ENCODE measurements around the gene CDC42EP1.

Gene CDC42EP1

DNA sequence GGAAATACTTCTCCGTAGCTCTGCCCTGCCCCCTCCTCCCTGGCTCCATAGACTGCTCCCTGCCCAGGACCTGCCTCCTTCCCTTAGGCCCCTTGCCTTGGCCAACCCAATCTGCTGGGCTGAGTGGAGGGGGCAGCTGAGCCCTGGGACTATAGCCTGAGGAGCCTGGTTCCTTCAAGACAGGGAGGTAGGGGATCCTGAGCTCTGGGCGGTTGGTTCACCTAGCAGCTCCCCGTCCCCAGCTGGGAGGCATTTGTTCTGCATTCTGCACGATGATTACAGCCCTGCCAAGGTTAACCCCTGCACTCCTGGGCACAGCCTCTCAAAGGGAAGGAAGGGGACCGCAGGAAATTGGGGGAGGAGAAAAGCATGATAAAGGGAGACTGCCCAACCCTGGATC lies 3.6 kb upstream of the CDC42EP1 start:
- Histone ChIP-seq H3K4me3 (no peak overlapping the region), H3K27ac (peak overlapping the region in 9 of 21 experiments; percentile 1 to 63 (median 33))

DNA sequence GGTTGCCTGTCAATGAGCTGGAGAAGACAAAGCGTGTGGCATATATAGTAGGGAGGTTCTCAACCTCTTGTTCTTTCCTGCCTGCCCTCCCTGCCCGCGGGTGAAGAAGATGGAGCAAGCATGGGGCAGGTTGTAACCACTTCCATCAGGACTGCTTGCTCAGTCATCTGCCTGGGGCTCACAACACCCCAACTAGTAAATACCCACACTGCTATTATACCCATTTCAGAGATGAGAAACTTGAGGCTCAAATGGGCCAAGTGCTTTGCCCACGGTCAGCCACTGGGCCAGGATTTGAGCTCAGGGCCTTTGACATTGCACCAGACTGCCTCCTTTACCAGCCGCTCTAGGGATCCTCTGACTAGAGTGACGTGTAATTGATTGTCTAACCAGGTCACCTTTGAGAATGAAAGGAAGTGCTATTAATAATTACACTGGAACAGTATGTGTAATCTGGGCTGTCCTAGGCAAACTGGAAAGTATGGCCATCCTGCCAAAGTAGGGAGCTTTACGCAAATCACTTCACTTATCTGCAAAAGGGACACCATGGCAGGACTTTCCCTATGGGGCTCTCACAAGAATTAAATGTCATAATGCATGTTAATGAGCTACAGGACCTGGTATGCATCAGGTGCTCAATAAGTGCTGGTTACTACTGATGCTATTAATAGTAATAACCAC lies 2.8 kb upstream of the CDC42EP1 start:
- no peak overlapping the region for H3K4me3 ChIP-seq
- peak overlapping the region in 9 of 21 experiments; percentile 1 to 63 (median 33) for H3K27ac ChIP-seq

DNA sequence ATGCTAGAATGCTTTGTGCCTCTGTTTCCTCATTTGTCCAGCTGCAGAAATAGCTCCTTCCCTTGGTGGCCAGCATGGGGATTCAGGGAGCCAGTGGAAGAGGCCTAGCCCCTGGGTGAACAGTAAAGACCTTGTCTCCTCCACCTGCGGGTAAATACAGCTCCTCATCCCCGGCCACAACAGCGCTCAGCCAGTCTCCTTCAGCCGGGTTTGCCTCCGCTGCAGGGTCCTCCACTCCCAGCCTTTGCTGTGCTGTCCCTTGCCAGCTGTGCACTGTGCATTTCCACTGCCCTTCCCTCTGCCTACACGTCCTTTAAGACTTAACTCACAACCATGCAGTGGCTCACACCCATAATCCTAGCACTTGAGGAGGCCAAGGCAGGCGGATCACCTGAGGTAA lies 1.5 kb upstream of the CDC42EP1 start:
- peak overlapping the region in 5 of 21 experiments; percentile 8 to 98 (median 92) for H3K27ac ChIP-seq

DNA sequence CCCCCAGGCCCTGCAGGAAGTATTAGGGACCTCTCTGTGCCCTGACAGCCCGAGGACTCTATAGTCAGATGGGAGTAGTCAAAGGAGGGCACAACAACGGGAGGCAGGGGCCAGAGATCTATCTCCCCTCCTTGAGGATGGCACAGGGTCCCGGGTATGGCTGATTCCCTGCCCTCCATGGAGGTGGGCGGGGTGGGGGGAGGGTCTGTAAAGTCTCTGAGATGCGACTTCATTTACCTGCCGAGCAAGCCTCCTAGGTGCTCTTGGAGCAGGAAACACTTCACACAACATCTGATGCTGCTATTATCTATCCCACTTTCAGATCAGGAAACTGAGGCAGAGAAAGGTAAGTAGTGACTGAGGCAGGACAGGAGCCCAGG lies 769 bp upstream of the CDC42EP1 start:
- H3K27ac ChIP-seq, result peak overlapping the region in 20 of 21 experiments; percentile 83 to 99 (median 97)
- peak overlapping the region in 5 of 7 experiments; percentile 56 to 85 (median 61) for H3K4me3 ChIP-seq

More for the DNA sequence above, 1.5 kb upstream of the CDC42EP1 start:
- no peak overlapping the region for H3K4me3 ChIP-seq

DNA sequence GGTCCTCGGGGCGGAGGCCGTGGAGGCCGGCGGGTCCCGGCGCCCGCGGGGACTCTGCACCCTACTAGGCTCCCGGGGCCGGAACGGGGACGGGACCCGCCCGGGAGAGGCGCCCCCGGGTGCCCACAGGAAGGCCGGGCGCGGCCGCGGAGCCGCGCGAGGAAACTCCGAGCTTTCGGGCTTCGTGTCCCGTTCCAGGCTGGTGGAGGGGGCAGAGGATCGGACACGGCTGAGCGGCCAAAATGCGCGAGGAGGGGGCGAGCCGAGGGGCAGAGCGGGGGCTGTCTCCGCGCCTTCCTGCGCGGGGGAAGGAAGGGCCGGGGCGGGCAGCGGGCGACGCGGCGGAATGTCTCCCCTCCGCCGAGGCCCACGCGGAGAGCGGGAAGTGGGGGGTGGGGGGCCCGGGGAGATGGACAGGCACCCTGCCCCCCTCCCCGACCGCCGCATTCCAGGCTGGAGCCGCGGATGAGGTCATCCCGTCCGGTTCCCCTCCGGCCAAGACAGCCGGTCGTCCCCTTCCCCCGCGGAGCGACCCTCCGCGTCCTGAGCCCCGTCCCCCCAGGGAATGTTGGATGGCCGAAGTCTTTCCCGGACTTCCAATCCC lies 430 bp downstream of the CDC42EP1 start:
- H3K27ac ChIP-seq, result peak overlapping the region; percentile 92 to 99 (median 98)
- H3K4me3 ChIP-seq, result peak overlapping the region; percentile 56 to 85 (median 68)

DNA sequence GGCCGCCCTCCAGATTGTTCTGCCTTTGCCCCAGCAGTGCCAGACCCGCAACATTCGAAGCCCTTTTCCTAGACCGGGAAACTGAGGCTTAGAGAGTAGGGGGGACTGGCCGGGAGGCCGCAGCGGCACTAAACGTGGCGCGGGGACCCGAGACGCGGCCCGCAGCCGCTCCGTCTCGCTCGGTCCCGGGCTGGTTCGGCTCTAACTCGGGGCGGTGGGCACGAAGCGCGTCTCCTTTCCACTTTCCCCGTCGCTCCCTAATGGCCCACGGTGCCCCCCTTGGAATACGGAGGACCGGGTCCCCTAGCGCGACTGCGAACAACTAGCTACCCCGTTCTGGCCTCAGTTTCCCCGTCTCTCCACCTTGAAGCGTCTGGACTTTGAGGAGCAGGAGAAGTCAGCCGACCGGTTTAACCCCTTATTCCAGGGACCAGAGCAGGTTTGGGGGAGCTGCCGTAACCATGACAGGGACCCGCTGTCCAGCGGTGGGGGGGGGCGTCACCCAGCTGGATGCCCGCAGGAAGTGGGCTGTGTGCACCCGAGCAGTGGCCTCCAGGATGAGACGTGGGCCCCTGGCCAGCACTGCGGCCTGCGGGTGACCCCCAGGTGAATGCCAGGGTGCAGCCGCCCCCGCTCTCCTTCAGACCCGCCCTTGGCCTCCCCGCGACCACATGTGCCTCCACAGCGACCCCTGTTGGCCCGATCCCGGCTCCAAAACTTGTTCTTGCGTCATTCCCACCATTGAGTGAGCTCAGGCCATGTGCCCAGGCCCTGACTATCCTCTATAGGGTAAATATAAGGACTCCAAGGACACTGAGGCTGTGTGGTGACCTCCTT lies 1.1 kb downstream of the CDC42EP1 start:
- Histone ChIP-seq H3K27ac (peak overlapping the region; percentile 92 to 99 (median 98)), H3K4me3 (peak overlapping the region; percentile 56 to 85 (median 68))

DNA sequence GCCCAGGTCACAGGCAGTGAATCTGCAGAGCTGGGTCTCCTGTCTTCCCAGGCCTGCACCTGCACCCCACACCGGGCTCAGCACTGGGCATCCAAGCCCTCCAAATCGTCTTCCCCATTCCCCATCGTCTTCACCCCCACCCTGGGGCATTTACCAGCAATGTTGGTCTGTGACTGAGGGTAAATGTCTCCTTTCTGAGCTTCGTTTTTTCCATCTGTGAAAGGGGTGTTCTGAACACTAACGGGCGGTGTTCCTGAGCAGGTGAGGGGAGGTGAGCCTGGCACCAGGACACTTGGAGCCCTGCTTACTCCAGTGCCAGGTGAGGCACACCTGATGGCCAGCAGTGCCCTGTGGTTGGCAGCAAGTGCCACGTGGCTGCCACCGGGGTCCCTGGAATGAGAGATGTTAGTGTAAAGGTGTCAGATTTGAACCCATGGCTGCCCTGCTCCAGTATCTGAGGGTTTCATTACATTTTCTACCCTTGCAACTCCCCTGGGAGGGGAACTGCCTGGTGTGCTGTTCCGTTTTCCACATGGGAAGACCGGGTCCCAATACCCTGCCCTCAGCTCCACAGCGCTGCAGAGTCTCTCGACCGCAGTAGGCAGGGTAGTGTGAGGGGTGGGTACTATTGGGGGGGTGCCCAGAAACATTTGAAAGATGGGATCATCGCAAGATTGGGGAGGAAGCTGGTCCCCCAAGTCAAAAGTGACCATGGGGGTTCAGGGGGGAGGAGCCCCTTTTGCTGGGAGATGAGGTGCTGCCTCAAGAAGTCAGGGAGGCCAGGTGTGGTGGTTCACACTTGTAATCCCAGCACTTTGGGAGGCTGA lies 2.0 kb downstream of the CDC42EP1 start:
- H3K4me3 ChIP-seq, result peak overlapping the region; percentile 56 to 85 (median 68)

DNA sequence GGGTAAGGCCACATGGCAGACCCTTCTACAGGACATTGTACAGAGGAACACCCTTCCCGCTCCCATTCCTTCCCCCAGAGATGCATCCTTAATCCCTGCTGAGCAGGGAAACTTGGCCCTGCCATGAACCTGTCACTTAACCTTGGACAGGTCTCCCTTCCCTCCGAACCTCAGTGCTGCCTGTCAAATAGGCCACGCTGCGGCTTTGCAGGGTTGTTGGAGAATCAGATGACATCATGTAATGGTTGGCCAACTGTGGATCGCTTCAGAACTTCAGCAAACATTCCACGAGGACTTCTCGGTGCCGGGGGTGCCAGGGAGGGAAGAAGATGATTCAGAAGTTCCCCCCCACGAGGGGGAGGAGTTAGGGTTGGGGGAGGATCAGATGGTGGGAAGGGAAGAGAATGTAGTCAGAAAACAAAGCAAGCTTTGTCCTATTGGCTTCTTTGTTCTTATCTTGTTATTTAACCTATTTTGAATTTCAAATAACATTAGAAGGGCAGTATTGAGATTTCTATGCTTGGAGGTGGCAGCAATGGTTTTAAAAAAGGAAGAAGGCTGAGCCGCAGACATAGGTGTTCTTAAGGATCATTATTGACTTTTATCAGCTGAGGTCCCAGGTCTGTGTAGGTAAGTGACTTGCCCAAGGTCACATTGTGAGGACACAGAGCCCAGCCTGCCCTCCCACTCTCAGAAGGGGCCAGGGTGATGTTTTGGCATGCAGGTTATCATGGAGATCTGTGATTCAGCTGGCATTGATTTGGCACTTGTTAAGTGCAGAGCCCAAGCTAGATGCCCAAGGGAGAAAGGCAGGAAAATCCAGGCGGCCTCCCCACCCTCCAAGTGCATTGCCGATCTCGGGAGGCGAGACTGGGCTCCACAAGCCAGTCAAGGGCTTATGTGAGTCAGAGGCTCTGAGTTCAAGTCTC lies 3.1 kb downstream of the CDC42EP1 start:
- Histone ChIP-seq H3K27ac (peak overlapping the region in 20 of 21 experiments; percentile 43 to 99 (median 98)), H3K4me3 (peak overlapping the region in 1 of 7 experiments; percentile 58)

More for the DNA sequence above, 2.0 kb downstream of the CDC42EP1 start:
- peak overlapping the region; percentile 15 to 99 (median 98) for H3K27ac ChIP-seq

DNA sequence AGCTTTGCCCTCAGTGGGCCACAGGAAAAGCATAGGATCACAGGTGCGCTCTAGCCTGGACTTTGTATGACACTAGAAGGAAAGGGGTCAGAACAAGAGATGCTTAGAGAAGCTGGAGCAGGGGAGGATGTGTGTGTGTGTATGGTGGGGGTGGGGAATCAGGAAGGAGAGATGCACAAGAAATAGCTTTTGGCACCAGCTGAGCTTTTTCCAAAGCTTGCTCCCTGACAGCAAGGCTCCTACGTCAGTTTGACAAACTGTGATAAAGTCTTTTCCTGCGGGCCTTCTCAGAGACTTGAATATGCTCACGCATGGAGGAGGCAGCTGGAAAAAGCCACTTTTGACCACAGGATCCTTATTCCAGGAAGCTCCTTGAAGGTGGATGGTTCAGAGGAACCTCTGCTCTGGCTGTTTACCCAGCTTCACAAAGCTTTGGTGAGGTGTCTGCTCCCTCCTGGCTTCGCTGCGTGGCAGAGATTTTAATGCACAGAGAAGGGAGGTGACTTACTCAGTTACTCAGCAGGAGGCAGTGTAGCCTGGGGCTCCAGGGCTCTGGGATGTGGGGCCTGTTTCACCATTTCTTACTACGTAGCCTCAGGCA lies 3.9 kb downstream of the CDC42EP1 start:
- Histone ChIP-seq H3K4me3 (no peak overlapping the region), H3K27ac (peak overlapping the region in 19 of 21 experiments; percentile 43 to 99 (median 97))

DNA sequence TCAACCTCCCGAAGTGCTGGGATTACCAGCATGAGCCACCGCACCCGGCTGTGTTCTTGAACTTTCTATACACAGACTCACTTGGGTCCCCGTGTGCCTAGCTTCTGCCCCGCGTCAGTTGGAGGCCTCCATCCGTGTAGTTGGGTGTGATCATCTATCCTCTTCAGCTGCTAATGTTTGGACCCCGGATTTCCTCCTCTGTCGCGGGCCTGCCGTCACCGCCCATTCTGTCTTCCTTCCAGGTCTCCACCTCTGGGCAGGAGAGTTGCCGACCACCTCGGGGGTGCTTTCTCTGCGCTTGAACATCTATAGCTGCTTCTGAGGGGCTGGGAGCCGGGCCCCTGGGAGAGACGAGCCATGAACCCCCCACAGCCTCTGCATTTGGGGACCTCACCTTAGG lies 5.5 kb downstream of the CDC42EP1 start:
- Histone ChIP-seq H3K27ac (peak overlapping the region in 12 of 21 experiments; percentile 1 to 67 (median 54)), H3K4me3 (no peak overlapping the region)

DNA sequence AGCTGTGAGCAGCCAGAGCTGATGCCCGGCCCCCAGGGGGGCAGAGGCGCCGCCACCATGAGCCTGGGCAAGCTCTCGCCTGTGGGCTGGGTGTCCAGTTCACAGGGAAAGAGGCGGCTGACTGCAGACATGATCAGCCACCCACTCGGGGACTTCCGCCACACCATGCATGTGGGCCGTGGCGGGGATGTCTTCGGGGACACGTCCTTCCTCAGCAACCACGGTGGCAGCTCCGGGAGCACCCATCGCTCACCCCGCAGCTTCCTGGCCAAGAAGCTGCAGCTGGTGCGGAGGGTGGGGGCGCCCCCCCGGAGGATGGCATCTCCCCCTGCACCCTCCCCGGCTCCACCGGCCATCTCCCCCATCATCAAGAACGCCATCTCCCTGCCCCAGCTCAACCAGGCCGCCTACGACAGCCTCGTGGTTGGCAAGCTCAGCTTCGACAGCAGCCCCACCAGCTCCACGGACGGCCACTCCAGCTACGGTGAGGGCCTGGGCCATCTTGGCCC lies 6.1 kb downstream of the CDC42EP1 start:
- Histone ChIP-seq H3K27ac (peak overlapping the region in 15 of 21 experiments; percentile 1 to 67 (median 55)), H3K4me3 (no peak overlapping the region)

DNA sequence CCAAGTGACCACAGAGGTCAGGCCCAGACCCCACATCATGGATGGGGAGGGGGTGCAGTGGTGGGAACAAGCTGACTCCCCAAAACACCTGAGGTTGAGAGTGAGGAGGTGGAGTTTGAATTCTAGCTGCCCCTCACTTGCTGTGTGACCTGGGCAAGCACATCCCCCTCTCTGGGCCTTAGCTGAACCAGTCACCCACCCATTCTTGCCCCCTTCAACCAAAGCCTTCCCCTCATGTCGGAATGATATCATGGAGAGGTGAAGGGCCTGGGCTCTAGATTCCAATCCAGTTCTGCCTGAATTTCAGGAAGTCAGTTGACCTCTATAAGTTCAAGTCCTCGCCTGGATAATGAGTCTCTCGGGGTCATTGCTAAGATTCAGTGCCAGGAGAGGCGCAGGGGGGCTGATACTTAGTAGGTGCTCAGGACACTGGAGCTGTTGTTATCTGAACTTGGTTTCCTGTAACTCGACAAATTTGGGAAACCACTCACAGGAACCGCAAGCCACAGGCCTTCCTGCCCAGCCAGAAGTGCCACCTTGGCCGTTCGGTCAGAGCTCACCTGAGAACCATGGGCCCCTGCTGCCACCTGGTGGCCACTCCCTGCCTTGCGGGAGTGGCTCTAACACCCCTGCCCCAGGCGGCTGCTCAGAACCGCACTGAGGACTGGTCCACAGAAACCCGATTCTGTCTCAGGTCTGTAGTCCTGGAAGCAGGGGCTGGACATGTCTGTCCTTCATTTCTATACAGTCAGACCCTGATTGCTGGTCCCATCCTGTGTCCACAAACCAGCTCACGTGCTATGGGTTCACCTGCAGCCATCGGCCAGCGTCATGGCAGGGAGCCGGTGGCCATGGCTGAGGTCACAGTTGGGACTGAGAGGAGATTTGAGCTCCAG lies 6.9 kb downstream of the CDC42EP1 start:
- no peak overlapping the region for H3K4me3 ChIP-seq
- H3K27ac ChIP-seq, result peak overlapping the region in 13 of 21 experiments; percentile 2 to 67 (median 55)

DNA sequence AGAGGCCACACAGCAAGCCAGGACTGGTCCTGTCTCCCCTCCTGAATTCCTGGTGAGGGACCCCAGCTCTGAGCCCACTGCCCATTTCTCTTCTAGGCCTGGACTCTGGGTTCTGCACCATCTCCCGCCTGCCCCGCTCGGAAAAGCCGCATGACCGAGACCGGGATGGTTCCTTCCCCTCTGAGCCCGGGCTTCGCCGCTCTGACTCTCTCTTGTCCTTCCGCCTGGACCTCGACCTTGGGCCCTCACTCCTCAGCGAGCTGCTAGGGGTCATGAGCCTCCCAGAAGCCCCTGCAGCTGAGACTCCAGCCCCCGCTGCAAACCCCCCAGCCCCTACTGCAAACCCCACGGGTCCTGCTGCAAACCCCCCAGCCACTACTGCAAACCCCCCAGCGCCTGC lies 7.7 kb downstream of the CDC42EP1 start:
- H3K27ac ChIP-seq, result peak overlapping the region in 1 of 21 experiments; percentile 18
- H3K4me3 ChIP-seq, result no peak overlapping the region

DNA sequence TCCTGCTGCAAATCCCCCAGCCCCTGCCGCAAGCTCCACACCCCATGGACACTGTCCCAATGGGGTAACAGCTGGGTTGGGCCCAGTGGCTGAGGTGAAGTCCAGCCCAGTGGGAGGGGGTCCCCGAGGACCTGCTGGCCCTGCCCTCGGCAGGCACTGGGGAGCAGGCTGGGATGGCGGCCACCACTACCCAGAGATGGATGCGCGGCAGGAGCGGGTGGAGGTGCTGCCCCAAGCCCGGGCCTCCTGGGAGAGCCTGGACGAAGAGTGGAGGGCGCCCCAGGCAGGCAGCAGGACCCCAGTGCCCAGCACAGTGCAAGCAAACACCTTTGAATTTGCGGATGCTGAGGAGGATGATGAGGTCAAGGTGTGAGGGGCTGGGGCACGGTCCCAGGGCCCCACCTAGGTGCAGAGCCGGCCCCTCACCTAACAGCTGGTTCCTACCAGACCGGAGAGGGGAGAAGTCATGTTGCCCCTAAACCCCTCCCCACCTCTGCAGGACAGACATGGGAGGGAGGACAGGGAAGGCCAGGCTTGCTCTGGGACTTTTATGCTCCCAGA lies 8.2 kb downstream of the CDC42EP1 start:
- peak overlapping the region in 2 of 21 experiments; percentile 11 to 18 for H3K27ac ChIP-seq
- H3K4me3 ChIP-seq, result no peak overlapping the region

DNA sequence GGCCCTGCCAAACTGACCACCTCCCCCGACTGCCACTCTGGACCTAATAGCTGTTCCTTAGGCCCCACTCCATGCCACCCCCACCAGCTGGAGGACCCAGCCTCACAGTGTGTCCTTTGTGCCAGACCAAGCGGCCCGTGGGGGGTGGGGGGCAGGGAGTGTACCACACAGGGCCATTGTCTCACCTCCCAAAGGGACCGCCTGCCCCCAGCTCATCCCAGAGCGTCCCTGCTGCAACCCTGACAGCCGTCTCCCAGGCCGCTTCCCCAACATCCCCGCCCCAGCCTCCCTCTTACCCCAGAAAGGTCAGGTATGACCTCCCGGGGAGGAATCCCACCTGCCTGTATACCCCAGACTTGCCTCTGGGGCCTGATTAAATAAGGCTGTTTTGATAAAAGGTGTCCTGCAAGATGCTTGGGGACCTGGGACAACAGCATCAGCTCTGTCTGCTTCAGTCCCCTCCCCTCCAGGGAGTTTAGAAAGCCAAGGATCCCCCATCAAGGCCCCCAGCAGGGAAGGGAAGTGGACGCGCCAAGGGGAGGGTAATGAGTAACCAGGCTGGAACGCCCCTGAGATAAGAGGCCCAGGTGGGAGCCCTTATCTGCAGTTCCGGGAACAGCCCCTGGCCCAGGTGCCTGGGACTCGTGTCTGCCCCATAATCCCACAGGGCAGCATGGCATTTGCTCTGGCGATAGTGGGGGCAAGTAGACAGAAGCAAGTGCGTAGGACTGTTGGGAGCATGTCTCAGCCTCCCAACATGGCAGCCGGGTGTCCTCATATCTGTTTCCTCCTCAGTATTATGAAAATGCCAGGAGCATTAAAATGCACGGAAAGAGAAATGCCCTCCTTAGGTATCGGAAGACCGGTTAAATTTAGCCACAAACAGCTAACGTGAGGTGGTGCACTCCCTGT lies 9.0 kb downstream of the CDC42EP1 start:
- H3K4me3 ChIP-seq, result no peak overlapping the region
- peak overlapping the region in 3 of 21 experiments; percentile 11 to 57 (median 28) for H3K27ac ChIP-seq

Measured in skin epidermis (tissue), 12 donors.